Ramos (cell line): ENCODE measurements around the gene MBNL1.

Source experiments
- in situ Hi-C: fragments of 300-500 bp; cut with MboI; formaldehyde crosslinking; loops from one replicate; pipeline ENCODE4 v1.14.3; 2022; ENCODE audit warnings: low sequenced_read_pairs; ENCODE audit not compliant: unreplicated experiment

The MBNL1 gene

GRCh38 chr3:152268555-152269055 is at the start of gene MBNL1:
TSS of gene MBNL1 (plus strand) at chr3:152268929. CDS start at chr3:152300194, 31,265 bp downstream.
- in situ Hi-C loops: no loop called here

DNA sequence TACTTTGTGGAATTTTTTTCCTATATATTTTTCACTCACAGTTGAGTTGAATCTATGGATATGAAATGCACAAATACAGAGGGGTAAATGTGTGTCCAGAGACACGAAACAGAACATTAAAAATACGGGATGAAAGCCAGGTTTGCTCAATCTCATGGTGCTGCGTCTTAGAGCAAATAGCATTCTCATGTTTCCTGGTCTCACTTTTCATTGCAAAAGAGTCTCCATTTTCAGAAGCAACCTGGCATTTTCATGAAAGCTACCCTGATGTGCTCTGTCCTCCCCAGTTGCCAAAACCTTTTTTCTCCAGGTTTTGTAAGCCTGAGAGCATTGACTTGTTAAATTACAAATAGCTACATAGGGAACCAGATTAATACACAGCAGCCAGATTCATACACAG is 49.5 kb upstream of the MBNL1 start:
- in situ Hi-C loops: no loop called here

DNA sequence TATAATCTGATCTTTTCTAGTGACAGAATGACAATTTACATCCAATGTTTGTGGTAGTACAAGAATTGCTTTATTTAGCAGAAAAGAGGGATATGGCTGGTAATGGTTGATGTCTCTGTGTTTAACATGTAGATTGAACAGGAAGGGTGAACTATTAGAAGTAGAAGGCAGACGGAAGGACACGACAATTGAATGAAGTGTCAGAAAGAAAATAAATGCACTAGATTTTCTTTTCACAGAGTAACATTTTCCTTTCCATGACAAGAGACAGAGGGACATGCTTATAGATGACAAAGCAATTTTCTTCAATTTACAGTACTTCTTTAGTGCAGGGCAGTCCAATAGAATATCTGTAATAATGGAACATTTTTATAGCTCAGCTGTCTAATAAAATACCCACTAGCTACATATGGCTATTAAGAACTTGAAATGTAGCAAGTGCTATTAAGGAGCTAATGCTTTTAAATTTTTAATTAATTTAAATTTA is 48.9 kb upstream of the MBNL1 start:
- in situ Hi-C loops: no loop called here

- in situ Hi-C loops: no loop called here
These were observed 46.4 kb upstream of the MBNL1 start for GRCh38 chr3:152222327-152222726.

DNA sequence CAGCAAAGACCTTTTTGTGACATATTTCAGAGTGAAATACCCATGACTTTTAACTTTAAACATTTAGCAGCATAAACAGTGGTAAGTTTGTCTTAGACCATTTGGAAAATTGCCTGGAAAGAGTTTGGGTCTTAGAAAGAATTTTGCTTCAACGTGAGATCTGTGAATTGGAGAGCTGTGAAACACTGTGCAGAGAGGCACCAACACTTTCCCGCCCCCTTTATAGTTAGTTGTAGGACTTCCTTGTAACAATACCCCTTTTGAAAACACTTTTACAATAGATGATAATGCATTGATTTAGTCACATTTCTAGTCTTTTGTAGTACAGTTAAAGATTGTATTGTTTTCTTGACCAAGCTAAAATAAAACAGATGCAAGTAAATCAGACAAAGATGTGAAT is 43.5 kb upstream of the MBNL1 start:
- in situ Hi-C loops: no loop called here

- in situ Hi-C loops: no loop called here
These were observed 42.6 kb upstream of the MBNL1 start for GRCh38 chr3:152226176-152226575.

GRCh38 chr3:152227027-152227426 is 41.7 kb upstream of the MBNL1 start:
- in situ Hi-C loops: no loop called here

GRCh38 chr3:152229692-152230091 is 39.0 kb upstream of the MBNL1 start:
- in situ Hi-C loops: no loop called here

DNA sequence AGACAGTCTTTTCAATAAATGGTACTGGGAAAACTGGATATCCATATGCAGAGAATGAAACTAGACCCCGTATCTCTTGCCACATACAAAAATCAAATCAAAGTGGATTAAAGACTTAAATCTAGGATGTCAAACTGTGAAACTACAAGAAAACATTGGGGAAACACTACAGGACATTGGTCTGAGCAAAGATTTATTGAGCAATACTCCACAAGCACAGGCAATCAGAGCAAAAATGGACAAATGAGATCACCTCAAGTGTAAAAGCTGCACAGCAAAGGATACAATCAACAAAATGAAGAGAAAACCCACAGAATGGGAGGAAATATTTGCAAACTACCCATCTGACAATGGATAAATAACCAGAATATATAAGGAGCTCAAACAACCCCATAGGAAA is 38.4 kb upstream of the MBNL1 start:
- in situ Hi-C loops: no loop called here

GRCh38 chr3:152232001-152232400 is 36.7 kb upstream of the MBNL1 start:
- in situ Hi-C loops: no loop called here

- in situ Hi-C loops: no loop called here
These were observed 36.0 kb upstream of the MBNL1 start for GRCh38 chr3:152232679-152233078.

- in situ Hi-C loops: no loop called here
These were observed 33.9 kb upstream of the MBNL1 start for GRCh38 chr3:152234657-152235375.

- in situ Hi-C loops: no loop called here
These were observed 32.9 kb upstream of the MBNL1 start for GRCh38 chr3:152235709-152236298.

DNA sequence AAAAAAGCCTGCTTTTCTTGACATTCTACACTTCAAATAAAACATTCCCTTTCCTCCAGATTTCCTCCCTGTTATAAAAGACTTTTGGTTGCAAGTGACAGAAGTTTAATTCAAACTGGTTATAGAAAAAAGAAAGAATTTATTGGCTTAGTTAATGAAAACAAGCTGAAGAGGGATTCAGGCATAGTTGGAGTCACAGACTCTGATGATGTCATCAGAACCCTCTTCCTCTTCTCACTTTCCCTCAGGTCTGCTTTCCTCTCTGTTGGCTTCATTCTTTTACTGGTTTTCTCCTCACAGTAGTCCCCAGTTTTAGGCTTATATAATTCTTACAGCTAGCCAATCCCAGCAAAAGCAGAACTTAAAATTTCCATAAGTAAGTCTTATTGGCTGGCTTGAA is 32.0 kb upstream of the MBNL1 start:
- in situ Hi-C loops: no loop called here

- in situ Hi-C loops: no loop called here
These were observed 27.3 kb upstream of the MBNL1 start for GRCh38 chr3:152241142-152242017.

- in situ Hi-C loops: no loop called here
These were observed 25.4 kb upstream of the MBNL1 start for GRCh38 chr3:152243301-152243711.

GRCh38 chr3:152243721-152244516 is 24.8 kb upstream of the MBNL1 start:
- in situ Hi-C loops: no loop called here

- in situ Hi-C loops: no loop called here
These were observed 24.2 kb upstream of the MBNL1 start for GRCh38 chr3:152244517-152244888.

DNA sequence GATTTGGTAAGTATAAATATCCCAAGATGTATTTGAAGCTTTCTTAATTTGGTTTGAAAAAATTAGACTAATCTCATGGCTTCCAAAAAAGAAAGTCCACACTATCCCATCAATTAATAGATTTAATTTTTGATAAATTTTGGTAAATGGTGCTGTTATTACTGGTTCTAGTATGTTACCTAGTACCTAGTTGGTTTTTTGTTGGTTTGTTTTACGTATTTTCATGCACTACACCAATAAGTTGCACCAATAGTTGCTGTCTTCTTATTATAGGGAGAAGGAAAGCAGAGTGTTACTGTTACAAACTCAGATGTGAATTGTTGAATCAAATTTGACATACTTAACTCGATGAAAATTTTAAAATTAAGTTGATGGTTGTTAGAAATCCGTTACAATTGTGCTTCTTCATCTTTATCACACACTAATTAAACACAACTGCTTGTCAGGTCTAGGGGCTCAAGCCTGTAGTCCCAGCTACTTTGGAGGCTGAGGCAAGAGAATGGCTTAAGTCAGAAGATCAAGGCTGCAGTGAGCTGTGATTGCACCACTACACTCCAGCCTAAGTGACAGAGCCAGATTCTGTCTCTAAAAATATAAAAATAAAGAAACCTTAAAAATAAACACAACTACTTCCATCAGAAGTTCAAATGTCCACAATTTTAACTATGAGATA is 23.1 kb upstream of the MBNL1 start:
- in situ Hi-C loops: no loop called here

DNA sequence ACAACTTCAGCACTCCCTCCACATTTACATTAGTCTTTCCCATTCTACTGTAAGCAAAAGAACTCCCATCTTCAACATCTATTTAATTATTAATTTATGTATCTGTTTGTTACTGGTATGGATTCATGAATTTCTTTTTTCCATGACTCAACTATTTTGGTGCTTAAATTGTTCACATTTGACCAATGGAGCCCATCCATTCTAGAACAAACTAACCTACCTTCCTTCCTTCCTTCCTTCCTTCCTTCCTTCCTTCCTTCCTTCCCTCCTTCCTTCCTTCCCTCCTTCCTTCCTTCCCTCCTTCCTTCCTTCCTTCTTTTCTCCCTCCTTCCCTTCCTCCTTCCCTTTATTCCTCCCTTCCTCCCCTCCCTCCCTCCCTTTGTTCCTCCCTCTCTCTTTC is 16.8 kb upstream of the MBNL1 start:
- in situ Hi-C loops: no loop called here
